ACHN (cell line): ENCODE results near the gene SLAMF7.
"Not testable (repeated sequence)": the region's sequence is repeated elsewhere in the genome, so short reads cannot be mapped to it uniquely, and the experiment has no call there.

Source experiments
- DNase-seq: peaks from one replicate; pipeline ENCODE4 v3.0.0-alpha.2; 2015
- in situ Hi-C: cut with HindIII; loops from 2 replicates; pipeline ENCODE4 v1.10.0; 2017; ENCODE audit warnings: low sequenced_read_pairs, low pct_ligation_motif_present, low pct_unique_long_range_greater_than_20kb

Gene SLAMF7

DNA sequence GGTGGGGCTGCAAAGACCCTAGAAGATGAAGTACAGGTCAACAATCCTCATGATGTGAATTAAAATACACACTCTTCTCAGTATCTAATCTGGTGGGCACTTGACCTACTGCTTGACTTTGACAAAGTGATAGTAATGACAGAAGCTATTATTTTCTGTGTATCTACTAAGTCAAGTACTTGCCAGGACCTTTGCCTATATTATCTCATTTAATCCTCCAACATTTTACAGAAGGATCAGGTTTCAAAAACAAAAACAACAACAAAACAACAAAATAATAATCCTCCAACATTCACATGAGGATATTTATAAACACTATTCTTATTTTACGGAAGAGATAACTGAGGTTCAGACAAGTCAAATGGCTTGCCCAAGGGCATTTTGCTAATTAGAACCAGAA lies 23.0 kb upstream of the SLAMF7 start:
- DNase-seq, result no peak
- in situ Hi-C loops, result no loop called here

DNA sequence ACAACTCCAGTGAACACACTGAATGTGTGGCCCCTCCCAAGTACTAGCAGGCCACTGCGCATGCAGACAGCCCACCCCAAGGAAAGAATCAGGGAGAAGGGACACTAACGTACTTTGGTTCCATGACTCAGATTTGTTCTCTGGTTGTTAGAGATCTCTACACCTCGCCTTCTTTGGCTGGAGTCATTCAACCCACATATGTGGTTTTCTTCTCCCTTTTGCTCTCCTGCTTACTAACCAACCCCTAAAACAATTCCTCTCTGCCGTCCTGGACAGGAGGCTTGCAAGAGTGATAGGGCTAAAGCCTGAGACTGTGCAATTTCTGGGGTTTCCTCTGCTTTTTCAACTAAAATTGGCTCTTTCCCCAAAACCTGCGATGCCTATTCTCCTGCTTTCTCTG lies 21.7 kb upstream of the SLAMF7 start:
- in situ Hi-C loops, result no loop called here
- DNase-seq, result no peak

DNA sequence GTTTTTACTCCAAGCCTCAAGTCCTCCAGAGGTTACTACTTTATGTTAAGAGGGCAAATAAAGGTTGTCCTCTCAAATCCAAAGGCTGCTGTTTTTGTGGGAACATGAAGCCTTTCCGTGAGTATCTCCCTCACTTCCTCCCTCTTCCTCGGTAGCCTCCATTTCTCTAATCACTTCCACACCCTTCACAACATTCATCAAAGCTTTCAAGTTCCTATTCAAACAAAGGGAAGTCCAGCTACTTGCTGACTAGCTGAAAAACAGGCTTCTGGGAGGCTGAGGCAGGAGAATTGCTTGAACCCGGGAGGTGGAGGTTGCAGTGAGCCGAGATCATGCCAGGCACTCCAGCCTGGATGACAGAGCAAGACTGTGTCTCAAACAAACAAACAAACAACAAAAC lies 20.8 kb upstream of the SLAMF7 start:
- DNase-seq, result no peak
- in situ Hi-C loops, result no loop called here

DNA sequence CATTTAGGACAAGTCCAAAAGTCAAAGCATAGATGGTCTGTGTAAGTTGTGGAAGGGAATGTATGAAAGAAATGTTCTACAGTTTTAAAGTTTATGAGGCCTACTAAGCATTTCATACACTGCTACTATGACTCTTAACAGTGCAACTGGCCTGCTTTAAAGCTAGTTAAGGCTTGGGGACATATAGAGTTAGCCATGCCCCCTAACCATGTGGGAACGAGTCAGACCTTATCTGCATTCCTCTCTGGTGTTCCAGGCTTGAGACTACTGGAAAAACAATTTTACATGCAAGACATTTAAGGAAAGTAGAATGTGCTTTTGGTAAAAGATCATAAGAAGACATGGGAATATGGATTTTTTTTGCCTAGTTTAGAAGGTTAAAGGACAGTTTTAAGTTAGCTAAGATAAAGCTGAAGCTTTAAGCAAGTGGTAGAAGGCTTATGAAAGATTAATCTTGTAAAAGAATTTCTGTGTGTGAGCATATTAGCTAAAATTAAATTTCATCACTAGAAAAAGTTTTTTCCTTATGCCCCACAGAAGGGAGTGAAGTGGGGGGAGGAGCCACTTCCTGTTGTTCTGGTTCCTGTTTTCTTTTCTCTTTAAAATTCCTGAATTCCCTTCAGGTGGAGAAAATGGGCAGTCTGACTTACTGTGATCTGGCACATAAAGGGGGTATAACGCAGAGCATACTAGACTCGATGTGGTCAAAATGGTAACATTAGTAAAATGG lies 18.5 kb upstream of the SLAMF7 start:
- in situ Hi-C loops, result no loop called here
- DNase-seq, result no peak

DNA sequence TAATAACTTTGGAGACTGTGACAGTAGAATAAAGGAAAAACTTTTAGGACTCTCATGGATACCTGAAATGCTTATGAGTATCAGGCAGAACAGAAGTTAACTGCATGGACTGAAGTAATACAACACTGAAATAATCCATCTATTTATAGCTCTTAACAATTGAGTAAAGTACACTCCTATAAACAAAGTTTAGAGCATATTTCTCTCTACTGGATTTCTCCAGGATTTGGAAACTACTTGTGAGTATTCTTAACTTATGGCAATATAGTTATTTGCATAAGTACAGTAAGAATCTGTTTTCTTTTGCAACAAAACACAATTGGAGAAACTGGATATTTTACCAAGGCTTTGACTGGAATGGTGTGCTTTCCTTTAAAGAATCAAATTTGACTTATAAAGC lies 17.6 kb upstream of the SLAMF7 start:
- in situ Hi-C loops, result no loop called here
- no peak for DNase-seq

DNA sequence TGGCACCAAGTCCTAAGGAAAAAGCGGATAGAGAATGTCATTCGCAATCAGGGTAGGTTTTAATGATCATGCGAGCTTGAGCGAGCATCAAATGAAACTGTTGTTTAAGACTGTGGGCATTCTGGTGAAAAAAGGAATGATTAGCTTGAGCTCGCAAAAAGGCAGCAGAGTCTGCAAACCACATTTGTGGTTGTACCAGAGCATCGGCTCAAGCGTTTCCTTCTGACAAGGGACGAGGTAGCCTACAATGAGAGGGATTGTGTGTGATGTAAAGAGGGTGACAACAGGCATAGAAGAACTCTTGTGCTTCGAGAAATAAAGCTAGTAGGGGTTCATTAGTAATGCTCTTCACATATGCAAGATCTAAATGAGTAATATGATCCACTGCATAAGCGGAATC lies 16.3 kb upstream of the SLAMF7 start:
- in situ Hi-C loops, result no loop called here
- no peak for DNase-seq

DNA sequence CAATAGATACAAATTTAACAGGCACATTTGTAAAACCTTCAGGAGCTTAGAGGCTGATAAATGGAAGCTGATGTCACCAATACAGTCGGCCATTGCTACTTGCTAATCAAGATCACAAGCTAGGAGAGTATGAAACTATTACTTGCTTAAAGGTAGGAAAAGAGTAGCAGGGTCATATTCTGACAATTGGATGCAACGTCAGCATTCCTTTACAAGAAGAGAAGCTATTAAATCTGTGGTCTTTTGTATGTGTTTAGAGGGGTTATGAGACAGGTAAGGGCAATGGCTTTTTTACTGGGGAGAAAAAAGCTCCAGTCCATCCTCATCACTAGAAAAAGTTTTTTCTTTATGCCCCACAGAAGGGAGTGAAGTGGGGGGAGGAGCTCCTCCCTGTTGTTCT lies 15.7 kb upstream of the SLAMF7 start:
- in situ Hi-C loops, result no loop called here
- DNase-seq, result no peak

DNA sequence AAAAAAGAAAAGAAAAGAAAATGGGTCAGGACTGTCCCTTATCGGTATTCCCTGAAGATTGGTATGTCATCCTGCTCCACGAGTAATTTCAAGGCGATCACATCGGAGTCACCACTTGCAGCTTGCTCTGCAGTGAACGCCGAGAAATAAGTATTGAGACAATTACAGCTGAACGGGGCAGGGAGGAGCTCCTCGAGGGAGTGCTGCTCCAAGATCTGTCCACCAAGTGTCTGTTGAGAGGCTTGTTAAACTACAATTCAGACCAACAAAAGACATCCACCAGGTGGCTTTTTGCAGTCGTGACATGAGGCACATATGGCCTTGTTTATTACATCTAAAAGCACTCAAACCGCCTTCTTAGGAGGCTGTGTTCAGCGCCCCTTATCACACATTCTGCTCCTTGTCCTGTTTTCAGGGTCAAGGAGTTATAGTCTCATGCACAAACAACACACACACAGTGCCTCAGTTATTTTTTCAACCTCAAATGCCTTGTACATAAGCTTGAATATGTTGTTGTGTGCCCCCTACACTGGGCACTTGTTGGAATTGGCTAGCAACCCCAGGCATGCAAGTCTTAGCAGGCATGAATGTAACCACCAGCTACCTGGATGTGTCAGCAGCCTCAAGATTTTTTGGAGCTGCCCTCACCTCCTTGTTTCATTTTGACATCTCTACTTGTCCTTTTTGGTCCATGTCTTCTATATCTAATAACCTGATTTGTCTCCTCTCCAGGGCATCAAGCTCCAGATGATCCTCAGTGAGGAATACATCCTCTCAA lies 14.4 kb upstream of the SLAMF7 start:
- no peak for DNase-seq
- in situ Hi-C loops, result no loop called here

DNA sequence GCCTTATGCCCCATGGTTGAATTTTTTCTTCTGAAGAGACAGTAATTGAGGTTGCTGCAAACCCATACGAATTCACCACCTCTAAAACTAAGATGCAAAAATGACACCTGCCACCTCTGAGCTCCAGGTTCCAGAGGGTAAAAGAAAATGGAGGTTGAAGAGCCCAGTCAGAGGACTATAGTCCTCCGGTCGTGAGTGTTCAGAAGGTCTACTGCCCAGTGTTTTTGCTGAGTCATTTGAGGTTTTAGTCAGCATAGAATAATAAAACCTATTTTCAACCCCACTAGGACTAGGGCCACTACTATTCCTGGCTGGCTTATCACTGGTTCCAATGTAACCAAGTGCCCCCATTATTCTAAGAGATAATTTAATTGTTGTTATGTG lies 12.9 kb upstream of the SLAMF7 start:
- no peak for DNase-seq
- in situ Hi-C loops, result no loop called here

DNA sequence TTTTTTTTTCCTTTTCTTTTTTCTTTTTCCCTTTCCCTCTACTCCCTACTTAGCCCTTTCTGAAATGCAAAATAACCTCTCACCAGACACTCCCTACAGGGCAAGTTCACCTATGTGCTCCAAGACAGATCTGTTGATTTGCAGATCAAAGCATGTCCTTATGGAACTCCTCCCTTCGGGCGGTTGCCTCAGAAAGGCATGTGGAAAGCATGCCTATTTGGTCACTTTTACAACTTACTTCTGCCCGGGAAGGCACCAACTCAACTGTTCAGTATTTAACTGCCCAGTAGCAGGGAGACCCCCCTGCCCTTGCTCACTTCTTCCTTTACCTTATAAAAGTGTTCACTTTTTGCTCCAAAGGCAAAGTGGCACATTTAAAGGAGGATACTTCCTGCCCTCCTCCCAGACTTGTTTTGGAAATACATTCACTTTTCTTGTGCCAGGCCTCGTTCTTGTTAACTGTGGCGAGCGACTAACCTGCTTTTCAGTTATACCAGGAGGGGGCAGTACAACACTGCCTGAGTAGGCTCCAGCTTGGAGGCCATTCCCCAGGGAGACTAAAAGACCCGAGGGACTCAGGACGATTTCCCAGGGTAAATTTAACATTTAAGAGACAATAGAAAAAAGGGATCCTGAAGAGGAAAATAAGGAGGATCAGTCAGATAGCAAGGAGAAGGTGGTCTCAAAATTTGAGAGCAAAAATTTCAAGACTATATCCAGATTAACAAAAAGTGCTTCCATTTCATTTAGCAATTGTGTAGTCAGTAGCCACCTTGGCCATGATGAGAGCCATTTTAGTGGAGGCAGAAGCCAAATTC lies 12.3 kb upstream of the SLAMF7 start:
- peak; percentile 77 for DNase-seq
- in situ Hi-C loops, result no loop called here

DNA sequence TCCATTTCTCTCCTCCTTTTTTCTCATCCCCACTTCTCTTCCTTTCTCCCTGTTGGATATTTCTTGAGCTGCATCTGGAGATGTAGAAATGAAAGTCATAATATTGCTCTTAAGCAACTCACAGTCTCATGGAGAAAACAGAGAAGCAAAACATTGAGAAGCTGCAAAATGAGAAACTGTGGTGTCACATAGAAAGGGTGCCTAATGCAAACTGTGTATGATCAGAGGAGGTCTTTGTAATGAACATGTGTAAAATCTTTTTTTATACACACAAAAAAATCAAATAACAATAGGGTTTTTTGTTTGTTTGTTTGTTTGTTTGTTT lies 11.8 kb upstream of the SLAMF7 start:
- DNase-seq, result no peak
- in situ Hi-C loops, result no loop called here

DNA sequence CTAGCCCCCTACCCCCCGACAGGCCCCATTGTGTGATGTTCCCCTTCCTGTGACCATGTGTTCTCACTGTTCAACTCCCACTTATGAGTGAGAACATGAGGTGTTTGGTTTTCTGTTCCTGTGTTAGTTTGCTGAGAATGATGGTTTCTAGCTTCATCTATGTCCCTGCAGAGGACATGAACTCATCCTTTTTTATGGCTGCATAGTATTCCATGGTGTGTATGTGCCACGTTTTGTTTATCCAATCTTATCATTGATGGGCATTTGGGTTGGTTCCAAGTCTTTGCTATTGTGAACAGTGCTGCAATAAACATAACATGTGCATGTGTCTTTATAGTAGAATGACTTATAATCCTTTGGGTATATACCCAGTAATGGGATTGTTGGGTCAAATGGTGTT lies 7.5 kb upstream of the SLAMF7 start:
- in situ Hi-C loops, DNase-seq: not testable (repeated sequence)

DNA sequence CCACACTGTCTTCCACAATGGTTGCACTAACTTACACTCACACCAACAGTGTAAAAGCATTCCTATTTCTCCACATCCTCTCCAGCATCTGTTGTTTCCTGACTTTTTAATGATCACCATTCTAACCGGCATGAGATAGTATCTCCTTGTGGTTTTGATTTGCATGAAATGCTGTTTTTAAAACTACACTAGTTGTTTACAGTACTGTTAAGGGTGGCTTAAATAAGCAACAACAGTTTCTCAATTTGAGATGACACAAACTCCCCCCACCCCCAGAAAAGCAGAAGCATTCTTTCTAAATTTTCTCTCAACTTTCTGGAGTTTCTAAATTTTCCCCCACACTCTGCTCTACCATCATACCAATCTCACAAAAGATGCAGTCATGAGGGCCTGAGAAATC lies 7.1 kb upstream of the SLAMF7 start:
- in situ Hi-C loops, result no loop called here
- DNase-seq, result no peak

DNA sequence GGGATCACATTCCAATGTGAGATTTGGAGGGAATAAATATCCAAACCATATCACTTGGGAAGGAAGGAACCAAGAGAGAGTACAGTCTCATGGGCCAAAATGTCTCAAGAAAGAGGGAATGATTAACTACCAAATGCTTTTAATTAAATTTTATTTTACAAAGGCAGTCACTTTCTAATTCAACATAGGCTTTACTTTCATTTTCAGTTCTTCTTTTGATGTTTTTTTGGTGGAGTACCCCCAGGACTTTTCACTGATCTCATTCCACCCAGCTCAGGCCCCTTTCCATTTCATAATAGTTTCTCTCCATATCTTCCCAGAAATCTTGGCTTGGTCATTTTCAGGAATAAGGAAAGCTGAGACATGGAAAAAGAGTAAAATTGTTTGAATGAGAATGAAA lies 5.1 kb upstream of the SLAMF7 start:
- in situ Hi-C loops, result no loop called here
- DNase-seq, result no peak

DNA sequence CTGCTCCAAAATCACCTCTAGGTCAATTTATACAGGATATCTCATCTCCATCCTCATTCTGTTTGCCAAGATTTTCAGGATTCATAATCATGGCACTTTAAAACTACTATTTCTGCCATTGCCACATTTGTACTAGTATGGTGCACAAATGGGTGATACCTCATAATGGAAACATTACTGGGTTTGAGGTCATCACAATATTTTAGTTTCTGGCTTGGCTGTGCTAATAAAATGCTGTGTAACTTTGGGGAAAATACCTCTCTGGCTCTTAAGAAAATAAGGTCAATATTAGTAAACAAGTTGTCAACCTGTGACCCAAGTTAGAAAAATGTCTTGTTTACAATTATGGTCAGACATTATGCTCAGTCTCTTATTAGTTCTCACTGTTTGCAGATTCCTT lies 4.7 kb upstream of the SLAMF7 start:
- no peak for DNase-seq
- in situ Hi-C loops, result no loop called here

DNA sequence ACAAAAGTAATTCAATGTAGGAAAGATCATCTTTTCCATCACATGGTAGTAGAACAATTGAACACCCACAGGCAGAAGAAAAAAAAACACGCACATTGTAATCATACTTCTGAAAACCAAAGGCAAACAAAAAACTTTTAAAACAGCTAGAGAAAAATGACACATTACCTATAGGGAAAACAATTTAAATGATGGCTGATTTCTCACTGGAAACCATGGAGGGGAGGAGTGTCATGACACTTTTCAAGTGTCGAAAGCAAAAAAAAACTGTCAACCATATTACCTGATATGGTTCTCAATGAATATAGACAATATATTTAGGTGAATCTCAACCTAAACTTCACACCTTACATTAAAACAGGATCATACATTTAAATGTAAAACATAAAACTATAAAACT lies 776 bp upstream of the SLAMF7 start:
- no peak for DNase-seq
- in situ Hi-C loops, result no loop called here

DNA sequence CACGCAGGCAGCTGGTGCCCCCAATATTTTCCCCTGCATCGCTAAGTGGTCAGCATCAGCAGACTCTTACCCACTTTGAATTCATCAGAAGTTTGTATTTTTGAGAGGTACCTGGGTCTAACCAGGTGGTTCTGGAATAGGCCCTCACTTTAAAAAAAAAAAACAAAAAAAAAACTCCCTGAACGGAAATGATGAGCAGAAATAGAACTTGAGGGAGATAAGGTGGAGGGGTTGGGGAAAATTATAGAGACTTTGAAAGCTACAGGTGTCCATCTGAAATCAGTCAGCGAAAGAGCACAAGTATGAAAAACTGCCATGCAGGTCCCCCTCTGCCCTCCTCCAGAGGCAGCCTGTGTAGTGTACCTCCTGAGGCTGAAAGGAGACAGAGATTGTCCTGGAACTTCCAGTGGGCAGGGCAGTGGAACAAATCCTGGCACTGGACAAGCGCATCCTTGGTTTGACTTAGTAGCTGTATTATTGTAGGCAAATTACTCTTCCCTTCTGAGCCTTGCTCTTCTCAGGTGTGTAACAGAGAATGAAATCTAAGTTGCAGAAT lies 1.2 kb downstream of the SLAMF7 start:
- no peak for DNase-seq
- in situ Hi-C loops, result no loop called here

DNA sequence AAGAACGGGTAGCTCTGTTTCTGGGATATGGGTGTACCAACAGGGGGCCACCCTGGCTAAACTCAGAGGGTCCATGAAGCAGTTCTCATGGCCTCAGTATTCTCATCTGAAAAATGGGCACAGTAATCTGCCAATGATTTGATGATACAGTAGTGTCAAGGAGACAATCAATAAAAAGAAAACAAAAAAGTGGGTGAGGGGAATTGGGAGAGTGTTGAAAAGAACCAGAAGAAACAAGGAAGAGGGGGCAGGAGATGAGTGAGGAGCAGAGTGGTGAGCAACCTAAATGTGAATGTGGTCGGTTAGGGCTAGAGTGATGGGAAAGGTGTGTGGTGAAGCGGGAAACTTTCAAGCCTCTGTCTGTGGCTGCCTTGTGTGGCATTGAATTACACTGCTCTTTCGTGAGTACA lies 2.0 kb downstream of the SLAMF7 start:
- in situ Hi-C loops, result no loop called here
- no peak for DNase-seq

DNA sequence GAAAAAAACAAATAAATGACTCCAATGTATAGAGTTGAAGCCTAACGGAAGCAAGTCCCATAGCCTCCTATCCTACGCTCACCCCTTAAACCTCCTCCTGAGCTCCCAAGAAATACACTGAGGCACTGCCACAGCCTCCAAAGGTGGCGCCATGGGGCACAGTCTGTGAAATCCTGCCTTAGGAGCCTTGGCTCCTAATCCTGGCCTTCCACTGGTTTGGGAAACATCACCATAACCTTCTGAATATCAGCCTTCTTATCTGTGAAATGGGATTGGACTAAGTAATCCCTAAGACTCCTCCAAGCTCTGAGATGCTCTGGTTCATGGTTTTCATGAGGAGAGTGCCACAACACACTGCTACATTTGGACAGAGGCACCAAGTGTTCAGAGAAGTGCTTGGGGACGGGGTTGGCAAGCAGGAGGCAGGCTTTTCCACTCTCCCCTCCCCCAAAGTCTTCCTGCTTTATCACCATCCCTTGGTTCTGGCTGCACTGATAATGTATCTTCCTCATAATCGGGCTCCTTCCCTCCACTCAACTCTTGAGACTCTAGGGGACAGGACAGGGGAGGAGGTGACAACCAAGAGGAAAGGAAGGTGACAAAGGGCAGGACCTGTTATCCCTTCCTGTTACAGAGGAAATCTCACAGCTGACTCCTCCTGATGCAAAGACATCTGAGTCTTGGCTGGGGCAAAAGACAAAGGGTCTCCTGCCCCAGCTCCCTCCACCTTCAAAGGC lies 2.7 kb downstream of the SLAMF7 start:
- DNase-seq, result no peak
- in situ Hi-C loops, result no loop called here
